CD4-positive, alpha-beta T cell (primary cell): Measurements from ENCODE around the gene PHACTR3. TPM values are rescaled to one million over a fixed set of nuclear protein-coding genes. Genes with fewer than 3 reads are reported as not detected.

Source experiments
- ATAC-seq: fragments of 200-7000 bp; cut with Tn5 transposase; one replicate; pipeline ENCODE4 v1.10.0; 2022; ENCODE audit warnings: mild to moderate bottlenecking; ENCODE audit not compliant: poor library complexity
- CTCF ChIA-PET: fragments of 350-600 bp; sonication (Branson Sonifier 250); formaldehyde crosslinking; loops from one replicate; lab custom pipeline; 2021; ENCODE audit warnings: antibody characterized with exemption, inconsistent platforms; lab: Charles Lee
- POLR2A ChIA-PET: fragments of 350-600 bp; sonication (Branson Sonifier 250); formaldehyde crosslinking; loops from one replicate; lab custom pipeline; 2021; ENCODE audit warnings: antibody characterized with exemption, inconsistent platforms; lab: Charles Lee
- DNase-seq, 14 experiments: peaks; one replicate each; pipeline ENCODE4 v3.0.0-alpha.2; 2013 to 2020; ENCODE audit warnings: mixed read lengths in 2 of 14
- H3K27ac ChIP-seq, 2 donors: one replicate each; pipeline versions ENCODE4 v1.5.1 to v1.7.0; 2013; ENCODE audit warnings: low read length in 2 of 2, low read depth in 1 of 2, mild to moderate bottlenecking in 1 of 2
- H3K27me3 ChIP-seq, 2 experiments: 1 replicate in 1 of 2; 2 replicates in 1 of 2; pipeline versions ENCODE4 v1.6.1 to v1.7.0; 2013; ENCODE audit warnings: low read length in 2 of 2, control low read depth in 1 of 2, mild to moderate bottlenecking in 1 of 2, moderate library complexity in 1 of 2; ENCODE audit not compliant: insufficient read depth in 2 of 2, control insufficient read depth in 1 of 2
- H3K36me3 ChIP-seq: one replicate; pipeline ENCODE4 v1.6.1; 2013; ENCODE audit warnings: low read length, control low read depth; ENCODE audit not compliant: insufficient read depth
- H3K4me1 ChIP-seq: one replicate; pipeline ENCODE4 v1.6.1; 2013; ENCODE audit warnings: low read length, control low read depth; ENCODE audit not compliant: insufficient read depth
- H3K4me3 ChIP-seq: one replicate; pipeline ENCODE4 v1.5.1; 2013; ENCODE audit warnings: mild to moderate bottlenecking, low read length, moderate library complexity
- H3K9me3 ChIP-seq, 2 experiments: 1 replicate in 1 of 2; 2 replicates in 1 of 2; pipeline versions ENCODE4 v1.6.1 to v1.7.0; 2013; ENCODE audit warnings: low read length in 2 of 2, mild to moderate bottlenecking in 2 of 2, control low read depth in 1 of 2, moderate library complexity in 1 of 2; ENCODE audit not compliant: control insufficient read depth in 1 of 2, insufficient read depth in 1 of 2
- H3K27ac Mint-ChIP-seq: one replicate; pipeline ENCODE4 v1.8.0; 2020; ENCODE audit warnings: mixed read lengths
- H3K27me3 Mint-ChIP-seq: one replicate; pipeline ENCODE4 v1.8.0; 2021; ENCODE audit warnings: mixed read lengths
- H3K36me3 Mint-ChIP-seq: one replicate; pipeline ENCODE4 v1.8.0; 2021; ENCODE audit warnings: low read depth, mixed read lengths
- H3K4me1 Mint-ChIP-seq: one replicate; pipeline ENCODE4 v1.8.0; 2021; ENCODE audit warnings: low read depth, mixed read lengths
- H3K4me3 Mint-ChIP-seq: one replicate; pipeline ENCODE4 v1.8.0; 2020; ENCODE audit warnings: mild to moderate bottlenecking, mixed read lengths
- H3K9me3 Mint-ChIP-seq: one replicate; pipeline ENCODE4 v1.8.0; 2020; ENCODE audit warnings: mixed read lengths
- intact Hi-C, 2 experiments: fragments of 100-400 bp; cut with DNase I in 1 of 2; cut with micrococcal nuclease in 1 of 2; formaldehyde crosslinking; loops; one replicate each; pipeline versions ENCODE4 v1.15.1 to v1.9.0; 2023 to 2025; cut with DNase I, micrococcal nuclease
- total RNA-seq, 174 experiments: library from RNA in 2 of 174; stranded (reverse) in 2 of 174; gene quantifications; one replicate each; pipeline ENCODE4 v1.2.3 and lab custom pipeline; 2021 to 2026
- TF ChIP-seq, protein P1 (sequence below): fragments of 200-600 bp; IDR thresholded peaks from one replicate; pipeline ENCODE4 v1.8.0; 2022; ENCODE audit warnings: antibody characterized with exemption, mild to moderate bottlenecking

PHACTR3 gene
- total RNA-seq, 2 experiments from 2014 or later: not detected

DNA sequence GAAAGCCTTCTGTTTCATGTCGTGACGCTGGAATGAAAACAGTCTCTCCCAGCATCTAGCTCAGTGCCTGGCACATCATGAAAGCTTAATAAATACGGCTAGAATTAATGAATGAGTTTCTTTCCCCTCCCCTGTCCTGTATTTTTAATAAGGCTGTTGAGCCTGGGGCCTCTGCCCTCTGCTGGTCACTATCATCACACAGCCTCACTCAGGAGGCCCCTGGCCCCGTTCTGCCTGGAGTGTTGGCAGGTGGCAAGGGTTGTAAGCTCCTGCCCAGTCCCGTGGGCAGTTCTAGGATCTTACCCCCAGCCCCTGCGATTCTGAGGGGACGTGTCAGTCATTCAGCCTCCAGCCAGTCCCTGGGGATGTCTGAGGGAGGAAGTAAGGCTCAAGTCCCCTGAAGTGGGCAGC lies 41.4 kb downstream of the PHACTR3 start:
- H3K36me3 Mint-ChIP-seq: no peaks in the 10 kb centered on the region
- no peaks in the 10 kb centered on the region for H3K4me1 Mint-ChIP-seq
- TF ChIP-seq, protein P1, sequence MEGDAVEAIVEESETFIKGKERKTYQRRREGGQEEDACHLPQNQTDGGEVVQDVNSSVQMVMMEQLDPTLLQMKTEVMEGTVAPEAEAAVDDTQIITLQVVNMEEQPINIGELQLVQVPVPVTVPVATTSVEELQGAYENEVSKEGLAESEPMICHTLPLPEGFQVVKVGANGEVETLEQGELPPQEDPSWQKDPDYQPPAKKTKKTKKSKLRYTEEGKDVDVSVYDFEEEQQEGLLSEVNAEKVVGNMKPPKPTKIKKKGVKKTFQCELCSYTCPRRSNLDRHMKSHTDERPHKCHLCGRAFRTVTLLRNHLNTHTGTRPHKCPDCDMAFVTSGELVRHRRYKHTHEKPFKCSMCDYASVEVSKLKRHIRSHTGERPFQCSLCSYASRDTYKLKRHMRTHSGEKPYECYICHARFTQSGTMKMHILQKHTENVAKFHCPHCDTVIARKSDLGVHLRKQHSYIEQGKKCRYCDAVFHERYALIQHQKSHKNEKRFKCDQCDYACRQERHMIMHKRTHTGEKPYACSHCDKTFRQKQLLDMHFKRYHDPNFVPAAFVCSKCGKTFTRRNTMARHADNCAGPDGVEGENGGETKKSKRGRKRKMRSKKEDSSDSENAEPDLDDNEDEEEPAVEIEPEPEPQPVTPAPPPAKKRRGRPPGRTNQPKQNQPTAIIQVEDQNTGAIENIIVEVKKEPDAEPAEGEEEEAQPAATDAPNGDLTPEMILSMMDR: no peak
- ChIA-PET CTCF (no interaction called here), POLR2A (no interaction called here)
- Histone ChIP-seq H3K4me1 (no peaks in the 10 kb centered on the region), H3K27ac (no peak overlapping the region), H3K9me3 (peaks cover 0 to 10% of the 10 kb centered on the region in 2 experiments), H3K27me3 (peaks cover 0 to 7% of the 10 kb centered on the region in 2 experiments), H3K4me3 (no peak overlapping the region), H3K36me3 (no peaks in the 10 kb centered on the region)
- H3K27me3 Mint-ChIP-seq: peaks cover 12% of the 10 kb centered on the region
- no peak overlapping the region for H3K27ac Mint-ChIP-seq
- peaks cover 5% of the 10 kb centered on the region for H3K9me3 Mint-ChIP-seq
- ATAC-seq: no peak
- intact Hi-C loops: no loop called here
- no peak overlapping the region for H3K4me3 Mint-ChIP-seq
- DNase-seq: no peak

- Mint-ChIP-seq H3K4me1 (no peaks in the 10 kb centered on the region), H3K27me3 (peaks cover 15% of the 10 kb centered on the region), H3K9me3 (peaks cover 5% of the 10 kb centered on the region), H3K36me3 (no peaks in the 10 kb centered on the region), H3K27ac (no peak overlapping the region), H3K4me3 (no peak overlapping the region)
- ChIA-PET POLR2A (no interaction called here), CTCF (no interaction called here)
- TF ChIP-seq, protein P1: no peak
- DNase-seq: no peak
- Histone ChIP-seq H3K36me3 (no peaks in the 10 kb centered on the region), H3K4me1 (no peaks in the 10 kb centered on the region), H3K27ac (no peak overlapping the region), H3K27me3 (peaks cover 0 to 7% of the 10 kb centered on the region in 2 experiments), H3K9me3 (peaks cover 0 to 10% of the 10 kb centered on the region in 2 experiments), H3K4me3 (no peak overlapping the region)
- ATAC-seq: no peak
- intact Hi-C loops: no loop called here
Measured at GRCh38 chr20:59646487-59646886, 42.1 kb downstream of the PHACTR3 start.

- ATAC-seq: no peak
- Mint-ChIP-seq H3K9me3 (peaks cover 5% of the 10 kb centered on the region), H3K4me1 (no peaks in the 10 kb centered on the region), H3K4me3 (no peak overlapping the region), H3K27ac (no peak overlapping the region), H3K36me3 (no peaks in the 10 kb centered on the region), H3K27me3 (peaks cover 21% of the 10 kb centered on the region)
- Histone ChIP-seq H3K36me3 (no peaks in the 10 kb centered on the region), H3K27me3 (peaks cover 0 to 7% of the 10 kb centered on the region in 2 experiments), H3K4me3 (no peak overlapping the region), H3K9me3 (peaks cover 0 to 10% of the 10 kb centered on the region in 2 experiments), H3K4me1 (no peaks in the 10 kb centered on the region), H3K27ac (no peak overlapping the region)
- CTCF ChIA-PET: no interaction called here
- no peak for DNase-seq
- TF ChIP-seq, protein P1: no peak
- intact Hi-C loops: no loop called here
- POLR2A ChIA-PET: no interaction called here
Measured at GRCh38 chr20:59647271-59647670, 42.9 kb downstream of the PHACTR3 start.
